MCF 10A (cell line): ENCODE measurements around the gene GHRHR. TPM values are rescaled to one million over a fixed set of nuclear protein-coding genes. Genes with fewer than 3 reads are reported as not detected.

Experiments used
- BruUV-seq: library from RNA; stranded (reverse); fragments of 400-500 nt; replicated peaks from 2 replicates; lab custom pipeline; 2021; lab: Mats Ljungman, UMichigan
- CTCF ChIA-PET: fragments of 300-600 bp; sonication (Branson Sonifier 250); formaldehyde crosslinking; extraction: SDS; loops from one replicate; lab custom pipeline; 2021; ENCODE audit warnings: antibody characterized with exemption, inconsistent platforms; lab: Yijun Ruan, JAX
- POLR2A ChIA-PET: fragments of 300-600, 350-650 bp; sonication (Branson Sonifier 250); formaldehyde crosslinking; extraction: SDS; loops from one replicate; lab custom pipeline; 2020; ENCODE audit warnings: antibody characterized with exemption, inconsistent platforms; lab: Yijun Ruan, JAX
- DNase-seq: peaks from one replicate; pipeline ENCODE4 v3.0.0-alpha.2; 2018; ENCODE audit not compliant: unreplicated experiment
- H3K27ac Mint-ChIP-seq: one replicate; pipeline ENCODE4 v1.8.0; 2022; ENCODE audit warnings: mild to moderate bottlenecking, low read depth, mixed read lengths; ENCODE audit not compliant: unreplicated experiment
- H3K27me3 Mint-ChIP-seq: one replicate; pipeline ENCODE4 v1.8.0; 2022; ENCODE audit warnings: mixed read lengths; ENCODE audit not compliant: insufficient read depth, unreplicated experiment
- H3K36me3 Mint-ChIP-seq: one replicate; pipeline ENCODE4 v1.8.0; 2022; ENCODE audit warnings: mild to moderate bottlenecking, moderate library complexity, mixed read lengths; ENCODE audit not compliant: insufficient read depth, unreplicated experiment
- H3K4me1 Mint-ChIP-seq: one replicate; pipeline ENCODE4 v1.8.0; 2022; ENCODE audit warnings: mixed read lengths; ENCODE audit not compliant: insufficient read depth, unreplicated experiment
- H3K4me3 Mint-ChIP-seq: one replicate; pipeline ENCODE4 v1.8.0; 2022; ENCODE audit warnings: mild to moderate bottlenecking, moderate library complexity, mixed read lengths; ENCODE audit not compliant: unreplicated experiment
- H3K9me3 Mint-ChIP-seq: one replicate; pipeline ENCODE4 v1.8.0; 2022; ENCODE audit warnings: mixed read lengths; ENCODE audit not compliant: unreplicated experiment
- intact Hi-C: fragments of 100-400 bp; cut with micrococcal nuclease; formaldehyde crosslinking; loops from 2 replicates; pipeline ENCODE4 v1.14.1; 2022
- total RNA-seq: library from RNA; stranded (reverse); gene quantifications from 2 replicates; pipeline ENCODE4 v1.2.3, GENCODE V29; 2022
- TF ChIP-seq, protein P1 (sequence below): fragments of 200-600 bp; IDR thresholded peaks from one replicate; pipeline ENCODE4 v1.8.0; 2022; ENCODE audit warnings: antibody characterized with exemption, mild to moderate bottlenecking; ENCODE audit not compliant: unreplicated experiment

GHRHR gene
- total RNA-seq, 1 experiment from 2014 or later: not detected

DNA sequence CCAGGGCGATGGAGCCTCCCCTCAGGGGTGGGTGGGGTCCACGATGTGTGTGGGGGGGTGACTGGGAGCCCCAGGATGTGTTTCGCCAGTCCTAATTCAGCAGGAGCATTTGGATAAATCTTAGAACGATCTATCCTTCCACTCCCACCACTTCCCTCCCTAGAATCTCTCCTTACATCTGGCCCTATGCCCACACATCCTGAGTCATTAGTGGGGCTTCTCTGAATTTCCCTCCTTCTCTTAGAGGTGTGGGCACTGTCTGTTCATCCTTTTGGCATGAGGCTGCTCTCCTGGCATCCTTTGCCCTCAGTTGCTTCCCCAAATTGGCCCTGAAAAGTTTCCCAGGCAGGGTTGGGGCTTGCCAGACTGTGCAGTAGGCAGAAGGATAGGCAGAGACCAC, 1.6 kb downstream of the GHRHR start:
- intact Hi-C loops: no loop called here
- Mint-ChIP-seq H3K27ac (no peak overlapping the region), H3K4me3 (no peak overlapping the region), H3K27me3 (peaks cover 62% of the 10 kb centered on the region), H3K9me3 (no peaks in the 10 kb centered on the region), H3K4me1 (no peaks in the 10 kb centered on the region), H3K36me3 (no peaks in the 10 kb centered on the region)
- CTCF ChIA-PET: interaction anchor here (1.2 to 2.3 kb wide), 4 partner anchors 12 to 169 kb away, joined by 3 to 9 read pairs (median 4); no protein-coding TSS in a partner anchor
- TF ChIP-seq, protein P1, sequence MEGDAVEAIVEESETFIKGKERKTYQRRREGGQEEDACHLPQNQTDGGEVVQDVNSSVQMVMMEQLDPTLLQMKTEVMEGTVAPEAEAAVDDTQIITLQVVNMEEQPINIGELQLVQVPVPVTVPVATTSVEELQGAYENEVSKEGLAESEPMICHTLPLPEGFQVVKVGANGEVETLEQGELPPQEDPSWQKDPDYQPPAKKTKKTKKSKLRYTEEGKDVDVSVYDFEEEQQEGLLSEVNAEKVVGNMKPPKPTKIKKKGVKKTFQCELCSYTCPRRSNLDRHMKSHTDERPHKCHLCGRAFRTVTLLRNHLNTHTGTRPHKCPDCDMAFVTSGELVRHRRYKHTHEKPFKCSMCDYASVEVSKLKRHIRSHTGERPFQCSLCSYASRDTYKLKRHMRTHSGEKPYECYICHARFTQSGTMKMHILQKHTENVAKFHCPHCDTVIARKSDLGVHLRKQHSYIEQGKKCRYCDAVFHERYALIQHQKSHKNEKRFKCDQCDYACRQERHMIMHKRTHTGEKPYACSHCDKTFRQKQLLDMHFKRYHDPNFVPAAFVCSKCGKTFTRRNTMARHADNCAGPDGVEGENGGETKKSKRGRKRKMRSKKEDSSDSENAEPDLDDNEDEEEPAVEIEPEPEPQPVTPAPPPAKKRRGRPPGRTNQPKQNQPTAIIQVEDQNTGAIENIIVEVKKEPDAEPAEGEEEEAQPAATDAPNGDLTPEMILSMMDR: no peak
- POLR2A ChIA-PET: no interaction called here
- BruUV-seq: no TSS peak
- peak; percentile 22 for DNase-seq

DNA sequence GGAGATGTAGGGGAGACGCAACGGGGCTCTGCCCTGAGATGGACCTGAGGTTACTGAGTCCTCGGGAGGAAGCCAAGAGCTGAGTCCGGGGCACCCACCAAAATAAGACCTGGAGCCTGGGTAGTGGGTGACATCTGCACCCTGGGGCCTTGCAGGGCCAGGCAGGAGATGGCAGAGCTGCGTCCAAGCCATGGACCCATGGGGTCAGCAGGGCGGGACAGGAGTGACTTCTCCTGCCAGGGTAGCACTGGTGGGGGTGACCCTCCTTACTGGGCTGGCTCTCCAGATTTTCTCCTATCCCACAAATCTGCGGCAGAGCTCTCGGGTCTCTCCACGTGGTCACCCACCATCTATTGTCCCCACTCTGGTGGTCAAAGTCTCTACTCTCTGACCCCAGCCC, 2.1 kb downstream of the GHRHR start:
- DNase-seq: no peak
- H3K4me1 Mint-ChIP-seq: no peaks in the 10 kb centered on the region
- CTCF ChIA-PET: interaction anchor here (1.2 kb wide), 1 partner anchor 12 kb away, joined by 3 read pairs; no protein-coding TSS in a partner anchor
- no peak overlapping the region for H3K4me3 Mint-ChIP-seq
- H3K36me3 Mint-ChIP-seq: no peaks in the 10 kb centered on the region
- H3K9me3 Mint-ChIP-seq: no peaks in the 10 kb centered on the region
- BruUV-seq: no TSS peak
- no peak overlapping the region for H3K27ac Mint-ChIP-seq
- intact Hi-C loops: no loop called here
- POLR2A ChIA-PET: no interaction called here
- TF ChIP-seq, protein P1: no peak
- H3K27me3 Mint-ChIP-seq: peaks cover 61% of the 10 kb centered on the region

DNA sequence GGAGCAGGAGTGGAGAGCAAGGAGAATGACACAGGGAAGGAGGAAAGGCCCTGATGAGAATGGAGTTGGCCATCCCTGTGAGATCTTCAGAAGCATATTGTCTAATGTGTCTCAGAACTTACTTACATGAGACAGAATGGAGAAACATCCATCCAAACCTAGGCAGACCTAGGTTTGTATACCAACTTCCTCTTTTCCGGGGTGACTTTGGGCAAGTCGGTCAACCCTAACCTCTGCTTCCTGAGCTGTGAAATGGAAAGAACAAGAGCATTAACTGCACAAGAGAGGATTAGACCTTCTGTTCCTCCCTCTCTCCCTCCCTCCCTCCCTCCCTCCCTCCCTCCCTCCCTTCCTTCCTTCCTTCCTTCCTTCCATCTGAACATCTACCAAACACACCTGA, 4.5 kb downstream of the GHRHR start:
- Mint-ChIP-seq H3K9me3 (no peaks in the 10 kb centered on the region), H3K4me1 (no peaks in the 10 kb centered on the region), H3K36me3 (no peaks in the 10 kb centered on the region), H3K4me3 (no peak overlapping the region), H3K27me3 (peaks cover 61% of the 10 kb centered on the region), H3K27ac (no peak overlapping the region)
- CTCF ChIA-PET: interaction anchor here (0.6 to 1.8 kb wide), 3 partner anchors 10 to 30 kb away, joined by 3 to 7 read pairs (median 5); no protein-coding TSS in a partner anchor
- no peak for DNase-seq
- POLR2A ChIA-PET: no interaction called here
- TF ChIP-seq, protein P1: no peak
- BruUV-seq: no TSS peak
- intact Hi-C loops: no loop called here

DNA sequence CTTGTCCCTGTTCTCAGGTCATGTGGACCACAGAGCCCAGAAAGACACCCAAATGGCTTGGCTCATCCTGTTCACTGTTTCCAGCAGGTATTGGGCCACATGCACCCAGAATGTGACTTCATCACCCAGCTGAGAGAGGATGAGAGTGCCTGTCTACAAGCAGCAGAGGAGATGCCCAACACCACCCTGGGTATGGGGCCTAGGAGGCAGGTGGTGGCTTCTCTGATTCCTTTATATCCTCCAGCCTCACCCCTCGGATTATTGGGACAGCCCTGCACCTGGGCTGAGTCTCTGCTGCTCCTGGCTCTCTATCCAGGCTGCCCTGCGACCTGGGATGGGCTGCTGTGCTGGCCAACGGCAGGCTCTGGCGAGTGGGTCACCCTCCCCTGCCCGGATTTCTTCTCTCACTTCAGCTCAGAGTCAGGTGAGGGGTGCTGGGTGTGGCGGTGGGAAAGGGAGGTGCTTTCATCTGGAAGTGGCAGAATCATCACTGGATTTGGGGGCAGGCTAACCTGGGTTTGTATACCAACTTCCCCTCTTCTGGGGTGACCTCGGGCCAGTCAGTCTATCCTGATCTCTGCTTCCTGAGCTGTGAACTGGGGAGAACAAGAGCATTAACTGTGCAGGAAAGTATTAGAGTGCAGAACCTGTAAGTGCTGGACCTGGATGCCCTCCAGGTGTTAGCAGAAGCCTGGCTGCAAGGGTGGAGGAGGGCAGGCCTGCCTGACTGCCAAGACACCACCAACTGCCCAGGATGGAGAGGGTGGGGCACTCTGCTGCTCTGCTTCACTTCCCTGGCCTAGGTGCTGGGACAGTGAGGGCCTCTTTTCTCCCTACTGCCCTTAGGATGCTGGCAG, 5.2 kb downstream of the GHRHR start:
- no peaks in the 10 kb centered on the region for H3K9me3 Mint-ChIP-seq
- no peak overlapping the region for H3K27ac Mint-ChIP-seq
- no TSS peak for BruUV-seq
- H3K4me3 Mint-ChIP-seq: no peak overlapping the region
- intact Hi-C loops: no loop called here
- H3K36me3 Mint-ChIP-seq: no peaks in the 10 kb centered on the region
- POLR2A ChIA-PET: interaction anchor here (0.6 kb wide), 1 partner anchor 311 kb away, joined by 3 read pairs; no protein-coding TSS in a partner anchor
- H3K4me1 Mint-ChIP-seq: no peaks in the 10 kb centered on the region
- CTCF ChIA-PET: interaction anchor here (0.6 to 1.8 kb wide), 4 partner anchors 10 to 49 kb away, joined by 3 to 7 read pairs (median 4); no protein-coding TSS in a partner anchor
- peaks cover 57% of the 10 kb centered on the region for H3K27me3 Mint-ChIP-seq
- TF ChIP-seq, protein P1: no peak
- no peak for DNase-seq
